H54 (cell line): ENCODE measurements around the gene JAK3.
"Not testable (repeated sequence)": the region's sequence is repeated elsewhere in the genome, so short reads cannot be mapped to it uniquely, and the experiment has no call there.

ENCODE experiments used
- DNase-seq: peaks from one replicate; pipeline ENCODE4 v3.0.0; 2011; ENCODE audit warnings: low spot score, mixed read lengths; ENCODE audit not compliant: insufficient read length
- FAIRE-seq: peaks from 3 replicates; lab custom pipeline; 2011; peaks lifted over from hg19 to GRCh38; lab: Jason Lieb, UNC
- POLR2A ChIP-seq: IDR thresholded peaks from 2 replicates; pipeline ENCODE4 v1.6.1; 2011; ENCODE audit warnings: low read depth, mild to moderate bottlenecking, low read length

Gene JAK3

GRCh38 chr19:17824339-17824738, 23.4 kb downstream of the JAK3 start:
- no peak for TF ChIP-seq POLR2A
- DNase-seq (no peak), FAIRE-seq (no peak)

DNA sequence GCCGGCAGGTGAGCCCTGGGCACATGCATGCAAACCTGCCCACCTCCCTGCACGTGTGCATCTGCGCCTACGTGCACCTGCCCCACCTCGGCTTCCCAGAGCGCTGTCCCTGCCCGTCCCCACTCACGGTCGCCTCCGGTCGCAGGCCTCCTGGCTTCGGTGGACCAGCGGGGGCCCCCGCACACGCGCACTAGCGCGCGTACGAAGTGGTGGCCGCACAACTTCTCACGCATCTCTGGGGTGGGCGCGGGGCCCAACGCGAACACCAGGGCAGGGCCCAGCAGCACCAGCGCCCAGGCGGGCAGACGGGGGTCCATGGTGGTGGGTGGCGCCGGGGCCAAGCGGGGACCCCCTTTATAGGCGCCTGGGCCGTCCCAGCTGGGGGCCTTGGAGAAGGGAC, 26.6 kb downstream of the JAK3 start, which contains the start of gene INSL3:
Gene INSL3, minus strand, starts transcription at position 330 of the 400 bp plus-strand sequence. Its CDS starts 13 bp downstream, at position 317.
- FAIRE-seq, result no peak
- no peak for DNase-seq
- no peak for TF ChIP-seq POLR2A

DNA sequence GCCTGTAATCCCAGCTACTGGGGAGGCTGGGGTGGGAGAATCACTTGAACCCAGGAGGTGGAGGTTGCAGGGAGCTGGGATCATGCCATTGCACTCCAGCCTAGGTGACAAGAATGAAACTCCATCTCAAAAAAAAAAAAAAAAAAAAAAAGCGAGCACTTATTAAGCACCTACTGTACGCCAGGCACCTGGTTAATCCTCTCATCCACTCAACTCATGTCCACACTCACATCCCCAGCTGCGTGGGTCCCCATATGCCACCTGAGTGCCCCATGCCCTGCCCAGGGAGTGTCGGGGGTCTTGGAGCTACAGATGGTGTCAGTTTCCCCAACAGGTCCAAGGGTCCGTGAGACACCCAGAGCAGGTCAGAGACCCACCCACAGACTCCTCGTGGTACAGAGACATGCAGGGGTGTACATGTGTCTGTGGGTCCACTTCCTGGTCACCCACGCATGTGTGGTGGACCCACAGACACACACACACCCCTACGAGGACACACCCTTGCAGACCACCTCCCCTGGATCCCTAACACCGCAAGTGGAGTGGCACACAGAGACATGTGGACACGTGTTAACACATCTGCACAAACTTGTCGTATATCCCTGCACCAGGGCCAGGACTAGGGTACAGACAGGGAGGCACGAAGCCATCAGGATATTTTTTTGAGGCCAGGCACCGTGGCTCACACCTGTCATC, 30.0 kb downstream of the JAK3 start:
- no peak for DNase-seq
- no peak for TF ChIP-seq POLR2A
- FAIRE-seq, result no peak

DNA sequence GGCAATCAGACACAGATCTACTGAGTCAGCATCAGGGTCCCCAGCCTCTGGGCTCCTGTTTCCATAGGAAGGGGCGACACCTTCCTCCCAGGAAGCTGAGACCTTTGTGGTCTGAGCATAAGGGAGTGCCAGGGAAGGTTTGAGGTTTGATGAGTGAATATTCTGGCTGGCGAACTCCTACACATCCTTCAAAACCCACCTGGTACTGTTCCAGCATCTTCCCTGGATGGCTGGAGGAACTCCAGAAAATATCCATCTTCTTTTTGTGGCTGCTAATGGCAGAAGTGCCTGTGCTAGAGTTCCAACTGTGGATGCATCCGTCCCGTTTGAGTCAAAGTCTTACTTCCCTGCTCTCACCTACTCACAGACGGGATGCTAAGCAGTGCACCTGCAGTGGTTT, 35.7 kb downstream of the JAK3 start:
- DNase-seq (no peak), FAIRE-seq (no peak)
- no peak for TF ChIP-seq POLR2A

DNA sequence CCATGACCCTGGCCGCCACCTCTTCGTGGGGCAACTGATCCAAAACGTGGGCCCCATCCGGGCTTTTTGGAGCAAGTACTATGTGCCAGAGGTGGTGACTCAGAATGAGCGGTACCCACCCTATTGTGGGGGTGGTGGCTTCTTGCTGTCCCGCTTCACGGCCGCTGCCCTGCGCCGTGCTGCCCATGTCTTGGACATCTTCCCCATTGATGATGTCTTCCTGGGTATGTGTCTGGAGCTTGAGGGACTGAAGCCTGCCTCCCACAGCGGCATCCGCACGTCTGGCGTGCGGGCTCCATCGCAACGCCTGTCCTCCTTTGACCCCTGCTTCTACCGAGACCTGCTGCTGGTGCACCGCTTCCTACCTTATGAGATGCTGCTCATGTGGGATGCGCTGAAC, 36.1 kb downstream of the JAK3 start:
- TF ChIP-seq POLR2A, result no peak
- DNase-seq, result no peak
- FAIRE-seq, result no peak

DNA sequence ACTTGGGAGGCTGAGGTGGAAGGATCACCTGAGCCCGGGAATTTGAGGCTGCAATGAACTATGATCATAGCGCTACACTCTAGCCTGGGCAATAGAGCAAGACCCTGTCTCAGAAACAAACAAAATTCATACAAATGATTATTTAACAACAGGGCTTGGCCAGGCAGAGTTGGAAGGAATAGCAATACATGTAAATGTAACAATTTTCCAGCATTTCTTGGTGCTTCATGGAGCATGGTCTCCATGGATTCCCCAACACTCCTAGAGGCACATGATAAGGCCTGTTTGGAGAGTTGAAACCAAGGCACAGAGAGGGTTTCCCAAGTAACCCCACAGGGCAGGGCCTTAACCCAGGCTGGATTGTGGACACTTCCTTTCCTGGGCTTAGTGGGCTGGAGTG, 36.7 kb downstream of the JAK3 start:
- no peak for FAIRE-seq
- no peak for DNase-seq
- no peak for TF ChIP-seq POLR2A

DNA sequence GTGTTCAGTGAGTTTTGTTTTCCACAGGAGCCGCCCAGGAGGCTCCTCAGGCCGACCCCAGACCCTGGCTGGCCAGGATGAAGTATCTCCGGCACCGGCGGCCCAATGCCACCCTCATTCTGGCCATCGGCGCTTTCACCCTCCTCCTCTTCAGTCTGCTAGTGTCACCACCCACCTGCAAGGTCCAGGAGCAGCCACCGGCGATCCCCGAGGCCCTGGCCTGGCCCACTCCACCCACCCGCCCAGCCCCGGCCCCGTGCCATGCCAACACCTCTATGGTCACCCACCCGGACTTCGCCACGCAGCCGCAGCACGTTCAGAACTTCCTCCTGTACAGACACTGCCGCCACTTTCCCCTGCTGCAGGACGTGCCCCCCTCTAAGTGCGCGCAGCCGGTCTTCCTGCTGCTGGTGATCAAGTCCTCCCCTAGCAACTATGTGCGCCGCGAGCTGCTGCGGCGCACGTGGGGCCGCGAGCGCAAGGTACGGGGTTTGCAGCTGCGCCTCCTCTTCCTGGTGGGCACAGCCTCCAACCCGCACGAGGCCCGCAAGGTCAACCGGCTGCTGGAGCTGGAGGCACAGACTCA, 40.0 kb downstream of the JAK3 start:
- no peak for FAIRE-seq
- DNase-seq, result no peak
- no peak for TF ChIP-seq POLR2A

GRCh38 chr19:17806945-17807344, 40.8 kb downstream of the JAK3 start:
- FAIRE-seq, result no peak
- no peak for DNase-seq
- TF ChIP-seq POLR2A, result no peak

- FAIRE-seq (no peak), DNase-seq (no peak)
- TF ChIP-seq POLR2A, result no peak
Measured at GRCh38 chr19:17805427-17805826, 42.4 kb downstream of the JAK3 start.

GRCh38 chr19:17803264-17803896, 44.4 kb downstream of the JAK3 start:
- no peak for DNase-seq

GRCh38 chr19:17802137-17802858, 45.5 kb downstream of the JAK3 start:
- no peak for DNase-seq
- FAIRE-seq, result no peak
- TF ChIP-seq POLR2A, result no peak

More at GRCh38 chr19:17803264-17803896, 44.4 kb downstream of the JAK3 start:
- no peak for FAIRE-seq
- TF ChIP-seq POLR2A, result no peak

DNA sequence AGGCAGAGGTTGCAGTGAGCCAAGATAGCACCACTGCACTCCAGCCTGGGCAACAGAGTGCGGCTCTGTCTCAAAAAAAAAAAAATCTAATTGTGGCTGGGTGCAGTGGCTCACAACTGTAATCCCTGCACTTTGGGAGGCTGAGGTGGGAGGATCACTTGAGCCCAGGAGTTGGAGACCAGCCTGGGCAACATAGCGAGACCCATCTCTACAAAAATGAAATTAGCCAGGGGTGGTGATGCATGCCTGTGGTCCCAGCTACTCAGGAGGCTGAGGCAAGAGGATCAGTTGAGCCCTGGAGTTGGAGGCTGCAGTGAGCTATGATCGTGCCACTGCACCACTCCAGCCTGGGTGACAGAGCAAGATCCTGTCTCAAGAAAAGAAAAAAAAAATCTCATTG, 49.2 kb downstream of the JAK3 start:
- DNase-seq, FAIRE-seq: not testable (repeated sequence)

DNA sequence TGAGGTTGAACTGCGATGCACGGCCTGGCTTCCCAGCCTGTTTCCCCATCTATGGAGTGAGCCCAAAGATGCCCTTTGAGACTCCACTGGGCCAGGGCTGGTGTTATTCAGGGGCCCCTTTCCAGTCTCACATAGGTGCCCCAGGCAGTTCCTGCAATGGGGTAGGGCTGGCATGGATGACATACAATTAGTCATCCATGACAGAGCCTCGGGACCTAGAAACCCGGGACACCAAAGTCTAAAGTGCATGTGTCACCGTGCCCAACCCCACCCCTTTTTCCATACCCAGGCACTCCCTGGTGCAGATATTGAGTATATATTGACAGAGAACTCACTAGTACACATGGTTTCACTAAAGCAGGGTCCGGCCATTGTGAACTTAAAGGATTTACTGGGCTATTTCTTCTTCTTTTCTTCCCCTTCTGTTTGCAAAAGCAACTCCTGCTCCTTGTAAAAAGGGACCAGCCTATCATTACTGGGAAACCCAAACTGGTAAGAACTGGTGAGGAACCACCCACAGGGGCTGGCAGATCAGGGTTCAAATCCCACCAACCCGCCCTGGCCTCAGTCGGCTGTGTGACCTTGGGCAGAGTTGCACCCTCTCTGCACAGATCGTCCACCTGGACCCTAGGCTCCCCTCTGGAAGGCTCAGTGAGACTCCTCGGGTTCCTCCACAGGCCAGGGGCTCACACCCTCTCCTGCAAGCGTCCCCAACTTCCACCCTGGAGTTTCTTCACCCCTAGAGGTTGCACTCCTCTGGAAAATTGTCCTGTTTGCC, 50.2 kb downstream of the JAK3 start:
- DNase-seq (peak; percentile 89), FAIRE-seq (peak; percentile 76)
- no peak for TF ChIP-seq POLR2A
